ENCODE results near the gene PEX12.
"Not testable (repeated sequence)": the region's sequence is repeated elsewhere in the genome, so short reads cannot be mapped to it uniquely, and the experiment has no call there.

Gene PEX12

GRCh38 chr17:35534576-35535093 is 43.7 kb downstream of the PEX12 start:
- DNase-seq: no peak

GRCh38 chr17:35531160-35531559 is 47.2 kb downstream of the PEX12 start:
- no peak for DNase-seq

- no peak for DNase-seq
These were observed 48.5 kb downstream of the PEX12 start for GRCh38 chr17:35529866-35530265.

GRCh38 chr17:35529326-35529725 is 49.0 kb downstream of the PEX12 start:
- DNase-seq: not testable (repeated sequence)

Data from NCI-H2029 (cell line).